K562 (cell line): Measurements from ENCODE around the gene DDHD1.

Source experiments
- CBFB ChIP-seq: sonication (generic); formaldehyde crosslinking; IDR thresholded peaks from 2 replicates; pipeline ENCODE4 v1.4.0; 2020; ENCODE audit warnings: mild to moderate bottlenecking, missing genetic modification reagents
- KDM5B ChIP-seq: fragments of 200-600 bp; sonication (generic); IDR thresholded peaks from 2 replicates; pipeline ENCODE4 v1.6.1; 2012; ENCODE audit warnings: low read depth, mild to moderate bottlenecking, moderate library complexity, low read length, control low read depth, inconsistent platforms; ENCODE audit not compliant: insufficient replicate concordance
- NRF1 ChIP-seq, 2 experiments: fragments of 450-650 bp; IDR thresholded peaks in 1 of 2; conservative IDR thresholded peaks in 1 of 2; 2 replicates each; pipeline ENCODE4 v1.6.1; 2014; ENCODE audit warnings: mild to moderate bottlenecking in 2 of 2
- POU5F1 ChIP-seq: fragments of 150-350 bp; IDR thresholded peaks from 2 replicates; pipeline ENCODE4 v1.6.1; 2014; ENCODE audit warnings: borderline replicate concordance, low read length, low read depth, mild to moderate bottlenecking; ENCODE audit not compliant: partially characterized antibody
- SMAD4 ChIP-seq: fragments of 250-450 bp; sonication (Bioruptor Pico); conservative IDR thresholded peaks from 2 replicates; pipeline ENCODE4 v1.8.0; 2021; ENCODE audit warnings: inconsistent platforms, mild to moderate bottlenecking, moderate library complexity
- TBL1XR1 ChIP-seq, 2 experiments: IDR thresholded peaks; 2 replicates each; pipeline ENCODE4 v1.6.1; 2012; ENCODE audit warnings: improper control_type of control experiment in 2 of 2, low read length in 2 of 2, mild to moderate bottlenecking in 1 of 2
- TCF3 ChIP-seq: sonication (generic); formaldehyde crosslinking; IDR thresholded peaks from 2 replicates; pipeline ENCODE4 v1.4.0; 2020; ENCODE audit warnings: mild to moderate bottlenecking, missing genetic modification reagents
- TRIM24 ChIP-seq, 2 experiments: fragments of 450-650 bp; IDR thresholded peaks; 2 replicates each; pipeline ENCODE4 v1.6.1; 2016
- ZNF134 ChIP-seq: fragments of 250-450 bp; sonication (Bioruptor Pico); conservative IDR thresholded peaks from 2 replicates; pipeline ENCODE4 v1.4.0; 2020
- ZNF347 ChIP-seq: fragments of 450-650 bp; formaldehyde crosslinking; IDR thresholded peaks from 2 replicates; pipeline ENCODE4 v1.4.0; 2020; ENCODE audit warnings: low read depth, mild to moderate bottlenecking, moderate library complexity
- TF ChIP-seq, protein P1 (sequence below): sonication (generic); formaldehyde crosslinking; IDR thresholded peaks from 2 replicates; pipeline ENCODE4 v1.8.1; 2023; ENCODE audit warnings: mild to moderate bottlenecking, missing genetic modification reagents
- TF ChIP-seq, protein P2 (sequence below): sonication (generic); formaldehyde crosslinking; IDR thresholded peaks from 2 replicates; pipeline ENCODE4 v1.8.1; 2022; ENCODE audit warnings: missing genetic modification reagents
- TF ChIP-seq, protein P3 (sequence below): fragments of 450-650 bp; formaldehyde crosslinking; conservative IDR thresholded peaks from 2 replicates; pipeline ENCODE4 v1.4.0; 2022; ENCODE audit warnings: mild to moderate bottlenecking, missing genetic modification characterization
- TF ChIP-seq, protein P4 (sequence below), 3 experiments: IDR thresholded peaks in 2 of 3; conservative IDR thresholded peaks in 1 of 3; 2 replicates each; pipeline ENCODE4 v1.5.1; 2011 to 2012; ENCODE audit warnings: low read length in 3 of 3, mild to moderate bottlenecking in 3 of 3, control low read depth in 2 of 3, improper control_type of control experiment in 1 of 3, inconsistent platforms in 1 of 3, low read depth in 1 of 3, mixed read lengths in 1 of 3, moderate library complexity in 1 of 3; ENCODE audit not compliant: insufficient read depth in 2 of 3

GRCh38 chr14:53187921-53188463 is 34.9 kb upstream of the DDHD1 start:
- TF ChIP-seq TBL1XR1 (IDR thresholded peaks at IDR 0.05; ENCODE audit: low read length in 2 of 2): no peak
- TF ChIP-seq TRIM24 (IDR thresholded peaks at IDR 0.05): no peak
- TF ChIP-seq ZNF347: no peak
- TF ChIP-seq ZNF134: no peak
- TF ChIP-seq, protein P1, sequence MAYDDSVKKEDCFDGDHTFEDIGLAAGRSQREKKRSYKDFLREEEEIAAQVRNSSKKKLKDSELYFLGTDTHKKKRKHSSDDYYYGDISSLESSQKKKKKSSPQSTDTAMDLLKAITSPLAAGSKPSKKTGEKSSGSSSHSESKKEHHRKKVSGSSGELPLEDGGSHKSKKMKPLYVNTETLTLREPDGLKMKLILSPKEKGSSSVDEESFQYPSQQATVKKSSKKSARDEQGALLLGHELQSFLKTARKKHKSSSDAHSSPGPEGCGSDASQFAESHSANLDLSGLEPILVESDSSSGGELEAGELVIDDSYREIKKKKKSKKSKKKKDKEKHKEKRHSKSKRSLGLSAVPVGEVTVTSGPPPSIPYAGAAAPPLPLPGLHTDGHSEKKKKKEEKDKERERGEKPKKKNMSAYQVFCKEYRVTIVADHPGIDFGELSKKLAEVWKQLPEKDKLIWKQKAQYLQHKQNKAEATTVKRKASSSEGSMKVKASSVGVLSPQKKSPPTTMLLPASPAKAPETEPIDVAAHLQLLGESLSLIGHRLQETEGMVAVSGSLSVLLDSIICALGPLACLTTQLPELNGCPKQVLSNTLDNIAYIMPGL: no peak
- no peak for TF ChIP-seq KDM5B
- TF ChIP-seq, protein P2, sequence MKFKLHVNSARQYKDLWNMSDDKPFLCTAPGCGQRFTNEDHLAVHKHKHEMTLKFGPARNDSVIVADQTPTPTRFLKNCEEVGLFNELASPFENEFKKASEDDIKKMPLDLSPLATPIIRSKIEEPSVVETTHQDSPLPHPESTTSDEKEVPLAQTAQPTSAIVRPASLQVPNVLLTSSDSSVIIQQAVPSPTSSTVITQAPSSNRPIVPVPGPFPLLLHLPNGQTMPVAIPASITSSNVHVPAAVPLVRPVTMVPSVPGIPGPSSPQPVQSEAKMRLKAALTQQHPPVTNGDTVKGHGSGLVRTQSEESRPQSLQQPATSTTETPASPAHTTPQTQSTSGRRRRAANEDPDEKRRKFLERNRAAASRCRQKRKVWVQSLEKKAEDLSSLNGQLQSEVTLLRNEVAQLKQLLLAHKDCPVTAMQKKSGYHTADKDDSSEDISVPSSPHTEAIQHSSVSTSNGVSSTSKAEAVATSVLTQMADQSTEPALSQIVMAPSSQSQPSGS (CRISPR knock-in tag): no peak
- TF ChIP-seq, protein P3, sequence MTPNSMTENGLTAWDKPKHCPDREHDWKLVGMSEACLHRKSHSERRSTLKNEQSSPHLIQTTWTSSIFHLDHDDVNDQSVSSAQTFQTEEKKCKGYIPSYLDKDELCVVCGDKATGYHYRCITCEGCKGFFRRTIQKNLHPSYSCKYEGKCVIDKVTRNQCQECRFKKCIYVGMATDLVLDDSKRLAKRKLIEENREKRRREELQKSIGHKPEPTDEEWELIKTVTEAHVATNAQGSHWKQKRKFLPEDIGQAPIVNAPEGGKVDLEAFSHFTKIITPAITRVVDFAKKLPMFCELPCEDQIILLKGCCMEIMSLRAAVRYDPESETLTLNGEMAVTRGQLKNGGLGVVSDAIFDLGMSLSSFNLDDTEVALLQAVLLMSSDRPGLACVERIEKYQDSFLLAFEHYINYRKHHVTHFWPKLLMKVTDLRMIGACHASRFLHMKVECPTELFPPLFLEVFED (CRISPR knock-in tag): no peak
- TF ChIP-seq SMAD4 (CRISPR knock-in tag): no peak
- TF ChIP-seq, protein P4, sequence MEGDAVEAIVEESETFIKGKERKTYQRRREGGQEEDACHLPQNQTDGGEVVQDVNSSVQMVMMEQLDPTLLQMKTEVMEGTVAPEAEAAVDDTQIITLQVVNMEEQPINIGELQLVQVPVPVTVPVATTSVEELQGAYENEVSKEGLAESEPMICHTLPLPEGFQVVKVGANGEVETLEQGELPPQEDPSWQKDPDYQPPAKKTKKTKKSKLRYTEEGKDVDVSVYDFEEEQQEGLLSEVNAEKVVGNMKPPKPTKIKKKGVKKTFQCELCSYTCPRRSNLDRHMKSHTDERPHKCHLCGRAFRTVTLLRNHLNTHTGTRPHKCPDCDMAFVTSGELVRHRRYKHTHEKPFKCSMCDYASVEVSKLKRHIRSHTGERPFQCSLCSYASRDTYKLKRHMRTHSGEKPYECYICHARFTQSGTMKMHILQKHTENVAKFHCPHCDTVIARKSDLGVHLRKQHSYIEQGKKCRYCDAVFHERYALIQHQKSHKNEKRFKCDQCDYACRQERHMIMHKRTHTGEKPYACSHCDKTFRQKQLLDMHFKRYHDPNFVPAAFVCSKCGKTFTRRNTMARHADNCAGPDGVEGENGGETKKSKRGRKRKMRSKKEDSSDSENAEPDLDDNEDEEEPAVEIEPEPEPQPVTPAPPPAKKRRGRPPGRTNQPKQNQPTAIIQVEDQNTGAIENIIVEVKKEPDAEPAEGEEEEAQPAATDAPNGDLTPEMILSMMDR (IDR thresholded peaks at IDR 0.05 in 2 of 3, conservative IDR thresholded peaks at IDR 0.05 in 1 of 3; ENCODE audit: insufficient read depth in 2 of 3, low read depth in 1 of 3, low read length in 3 of 3): no peak
- no peak for TF ChIP-seq CBFB
- no peak for TF ChIP-seq TCF3 (CRISPR knock-in tag)
- TF ChIP-seq NRF1 (conservative IDR thresholded peaks at IDR 0.05 in 1 of 2, IDR thresholded peaks at IDR 0.05 in 1 of 2): no peak
- no peak for TF ChIP-seq POU5F1
